ENCODE results near the gene ADAMTS14.

Gene ADAMTS14

DNA sequence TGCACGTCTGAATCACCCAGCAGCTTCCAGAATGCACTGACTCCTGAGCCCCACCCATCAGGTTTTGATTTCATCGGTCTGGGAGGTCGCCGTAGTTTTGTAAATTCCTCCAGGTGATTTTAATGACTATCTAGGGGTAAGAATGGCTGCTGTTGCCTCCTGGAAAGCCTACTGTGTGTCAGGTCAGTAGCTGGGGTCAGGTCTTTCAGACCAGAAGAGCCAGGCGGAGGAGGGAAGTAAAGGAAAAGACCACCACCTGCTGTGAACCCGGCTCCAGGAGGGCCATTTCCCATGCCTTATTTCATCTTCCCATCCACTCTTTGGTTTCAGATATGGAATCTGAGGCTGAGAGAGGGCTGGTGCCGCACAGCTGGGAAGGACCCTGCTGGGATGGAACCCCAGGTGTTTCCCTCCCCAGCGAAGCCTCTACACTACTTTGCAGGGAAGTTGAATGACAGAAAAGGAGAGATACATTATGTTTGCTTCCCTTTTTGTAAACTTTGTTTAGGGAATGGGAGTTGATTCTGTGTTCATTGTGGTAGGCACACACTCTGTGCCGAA, 19.8 kb downstream of the ADAMTS14 start:
- no peak for DNase-seq (ENCODE audit: low read depth)

DNA sequence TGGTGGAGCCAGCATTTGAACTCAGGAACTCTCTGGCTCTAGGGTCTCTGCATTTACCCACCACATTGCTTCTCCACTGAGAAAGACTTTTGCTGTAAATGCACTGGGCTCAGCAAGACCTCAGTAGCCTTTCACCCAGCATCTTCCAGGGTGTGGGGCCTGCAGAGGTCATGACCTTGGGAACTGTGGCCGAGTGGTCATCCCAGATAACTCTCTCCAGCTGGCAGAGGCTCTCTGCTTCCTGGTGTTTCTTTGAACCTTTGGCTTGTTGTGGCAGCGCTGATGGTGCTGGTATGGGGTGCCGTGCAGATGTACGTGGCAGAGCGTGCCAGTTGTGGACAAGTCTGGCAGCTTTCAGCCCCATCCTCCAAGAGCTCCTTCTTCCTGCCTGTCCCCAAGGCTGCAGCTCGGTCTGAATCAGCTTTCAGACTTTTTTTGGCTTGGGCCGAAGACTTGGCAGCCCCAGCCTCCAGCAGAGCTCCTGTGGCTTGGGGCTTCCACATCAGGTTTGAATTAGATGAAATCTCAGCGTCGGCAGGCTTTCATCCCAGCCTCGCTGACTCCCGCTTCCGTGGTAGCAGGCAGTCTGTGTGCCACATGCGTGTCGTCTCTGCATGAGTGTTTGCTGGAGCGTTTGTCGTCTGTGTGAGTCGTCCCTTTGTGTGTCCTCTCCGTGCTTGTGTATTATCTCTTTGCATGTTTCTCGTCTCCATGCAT, 21.5 kb downstream of the ADAMTS14 start:
- no peak for DNase-seq (ENCODE audit: low read depth)

DNA sequence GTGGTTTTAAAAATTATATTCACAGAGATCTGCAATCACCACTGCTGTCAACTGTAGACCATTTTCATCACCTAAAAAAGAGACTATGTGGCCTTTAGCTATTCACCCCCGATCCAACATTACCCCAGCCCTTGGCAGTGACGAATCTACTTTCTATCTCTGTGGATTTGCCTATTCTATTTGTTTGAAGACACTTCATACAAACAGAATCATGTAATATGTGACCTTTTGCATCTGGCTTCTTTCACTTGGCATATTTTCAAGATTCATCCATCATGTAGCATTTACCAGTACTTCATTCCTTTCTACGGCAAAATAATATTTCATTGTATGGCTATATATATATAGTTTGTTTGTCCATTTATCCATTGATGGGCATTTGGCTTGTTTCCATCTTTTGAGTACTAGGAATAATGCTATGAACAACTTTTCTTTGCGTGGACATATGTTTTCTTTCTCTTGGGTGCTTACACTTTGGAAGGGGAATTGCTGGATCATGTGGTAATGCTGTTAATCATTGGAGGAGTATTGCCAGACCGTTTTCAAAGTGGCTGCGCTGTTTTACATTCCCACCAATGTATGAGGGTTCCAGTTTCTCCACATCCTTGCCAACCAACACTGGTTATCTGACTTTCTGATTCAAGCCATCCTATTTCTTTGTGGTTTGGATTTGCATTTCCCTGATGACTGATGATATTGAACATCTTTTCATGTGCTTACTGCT, 22.3 kb downstream of the ADAMTS14 start:
- DNase-seq (ENCODE audit: low read depth), result no peak

DNA sequence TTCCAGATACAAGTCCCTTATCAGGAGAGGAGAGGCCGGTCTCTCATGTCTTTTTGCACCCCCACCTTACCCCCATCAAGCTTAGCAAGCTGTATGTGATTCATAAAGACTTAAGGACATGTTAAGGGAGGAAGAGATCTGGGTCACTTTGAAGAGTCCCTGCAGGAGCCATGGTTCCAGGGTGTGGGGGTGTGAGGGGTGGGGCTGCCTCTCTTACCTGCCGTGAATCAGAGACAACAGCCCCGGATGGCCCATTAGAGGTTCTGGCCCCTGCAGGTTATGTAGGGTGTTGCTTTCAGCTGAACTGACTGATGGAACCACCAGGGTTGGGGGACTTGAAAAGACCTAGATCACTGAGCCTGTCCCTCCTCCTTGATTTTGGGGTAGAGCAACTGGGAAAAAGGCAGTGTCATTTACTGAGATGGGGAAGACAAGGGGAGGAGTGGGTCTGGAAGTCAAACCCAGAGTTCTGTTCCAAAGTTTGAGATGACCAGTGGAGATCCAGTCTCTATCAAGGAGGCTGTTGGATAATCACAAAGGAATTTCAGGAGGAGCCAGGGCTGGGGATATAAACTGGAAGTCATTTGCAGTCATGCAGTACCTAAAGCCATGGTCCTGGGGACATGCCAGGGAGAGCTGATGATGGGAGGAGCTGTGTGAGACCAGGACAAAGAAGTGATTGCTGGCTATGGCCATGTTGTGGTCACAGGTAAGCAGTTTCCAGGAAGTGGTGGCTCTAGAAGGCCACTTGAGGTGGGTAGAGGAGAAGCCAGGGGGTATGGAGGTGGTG, 23.1 kb downstream of the ADAMTS14 start:
- DNase-seq (ENCODE audit: low read depth), result no peak

DNA sequence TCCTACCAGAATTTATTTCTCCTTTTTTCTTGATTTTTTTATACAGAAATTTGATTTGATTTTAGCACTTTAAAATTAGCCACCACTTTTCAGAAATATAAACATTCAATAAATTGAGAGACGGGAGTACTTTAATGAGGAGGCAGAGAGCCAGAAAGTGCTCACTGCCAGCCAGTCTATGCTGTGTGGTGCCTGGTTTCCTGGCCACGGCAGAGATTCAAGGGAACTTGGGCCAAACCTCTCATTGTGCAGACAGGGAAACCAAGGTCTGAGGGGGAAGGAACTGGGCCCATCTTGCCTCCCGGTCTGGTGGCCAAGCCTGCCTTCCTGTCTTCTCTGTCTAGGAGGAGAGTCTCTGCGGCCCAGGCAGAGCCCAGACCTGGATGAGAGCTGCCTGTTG, 25.9 kb downstream of the ADAMTS14 start:
- DNase-seq (ENCODE audit: low read depth), result no peak

DNA sequence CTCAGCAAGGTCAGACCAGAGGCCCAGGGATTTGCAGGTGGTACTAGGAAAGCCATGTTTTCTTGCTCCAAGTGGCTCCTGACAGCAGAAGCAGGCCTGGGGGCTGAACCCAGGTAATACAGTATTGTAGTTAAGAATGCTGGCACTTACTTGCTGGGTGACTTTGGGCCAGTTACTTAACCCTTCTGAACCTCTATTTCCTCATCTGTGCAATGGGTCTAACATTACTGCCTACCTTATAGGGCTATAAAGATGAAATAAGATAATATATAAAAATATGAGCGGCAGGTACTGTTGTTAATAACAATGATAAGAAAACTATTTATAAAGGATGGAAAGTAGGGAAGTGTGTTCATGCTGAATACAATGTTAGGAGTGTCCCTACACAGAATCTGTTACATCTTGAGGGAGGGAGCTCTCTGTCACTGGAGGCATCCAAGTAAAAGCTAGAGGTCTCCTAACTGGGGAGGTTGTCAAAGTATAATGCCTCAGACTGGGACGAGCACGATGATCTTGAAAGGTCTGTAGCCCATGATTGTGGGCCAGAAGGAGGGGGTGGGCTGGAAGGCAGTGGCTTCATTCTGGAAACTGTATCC, 26.9 kb downstream of the ADAMTS14 start:
- DNase-seq (ENCODE audit: low read depth), result no peak

DNA sequence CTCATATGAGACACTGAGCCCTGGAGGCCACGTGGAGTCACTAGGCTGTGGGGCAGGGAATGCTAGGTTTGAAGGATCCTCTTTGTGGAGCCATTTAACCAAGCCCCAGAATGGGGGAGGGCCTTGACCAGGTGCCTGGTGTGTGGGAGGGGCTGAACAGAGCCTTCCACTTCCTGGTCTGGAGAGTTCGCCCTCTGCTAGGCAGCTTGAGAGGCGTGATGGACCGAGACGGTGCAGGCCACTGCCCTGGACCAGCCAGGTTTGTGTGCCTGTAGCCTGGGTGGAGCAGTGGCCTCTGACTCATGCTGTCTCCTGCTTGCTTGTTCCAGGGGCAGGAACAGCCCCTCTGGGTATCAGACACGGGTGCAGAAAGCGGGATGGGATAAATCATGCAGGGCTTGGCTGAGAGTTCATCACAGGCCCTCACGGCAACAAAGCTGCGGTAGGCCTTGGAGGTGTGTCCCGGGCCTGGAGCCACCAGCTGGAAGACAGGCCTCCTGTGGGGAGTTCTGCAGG, 27.4 kb downstream of the ADAMTS14 start:
- no peak for DNase-seq (ENCODE audit: low read depth)

DNA sequence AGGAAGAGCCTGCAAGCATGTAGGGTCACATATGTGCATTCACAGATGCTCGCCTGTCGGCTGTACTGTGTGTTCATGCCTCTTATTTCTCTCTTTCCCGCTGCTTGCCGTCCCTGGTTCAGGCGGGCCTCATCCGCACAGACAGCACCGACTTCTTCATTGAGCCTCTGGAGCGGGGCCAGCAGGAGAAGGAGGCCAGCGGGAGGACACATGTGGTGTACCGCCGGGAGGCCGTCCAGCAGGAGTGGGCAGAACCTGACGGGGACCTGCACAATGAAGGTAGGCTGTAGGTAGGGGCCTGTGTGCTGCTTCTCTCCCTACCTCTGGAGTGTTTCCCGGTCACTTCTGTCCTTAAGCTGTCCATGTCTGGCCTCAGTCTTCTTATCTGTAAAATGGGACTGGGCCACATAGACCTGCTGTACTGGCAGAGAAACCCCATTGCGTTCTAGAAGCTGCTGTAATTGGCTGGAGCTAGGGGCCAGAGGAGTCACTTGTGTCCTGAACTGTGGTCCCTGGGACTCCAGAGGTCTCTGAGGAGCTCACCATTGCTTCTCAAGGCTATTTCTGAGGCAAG, 30.0 kb downstream of the ADAMTS14 start:
- DNase-seq (ENCODE audit: low read depth), result no peak

DNA sequence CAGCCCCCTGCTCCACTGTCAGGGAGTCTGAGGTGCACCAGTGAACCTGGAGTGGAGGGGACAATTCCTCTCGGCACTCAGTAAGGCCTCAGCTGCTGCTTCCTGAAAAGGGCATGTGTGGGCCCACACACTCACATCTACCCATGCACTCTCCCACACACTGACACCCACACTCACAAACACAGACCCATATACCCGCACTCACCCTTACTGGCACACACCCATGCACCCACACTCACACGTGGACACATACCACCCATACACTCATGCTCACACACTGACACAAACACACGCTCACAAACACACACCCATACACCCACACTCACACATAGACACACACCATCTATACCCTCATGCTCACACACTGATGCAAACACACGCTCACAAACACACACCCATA, 31.9 kb downstream of the ADAMTS14 start:
- DNase-seq (ENCODE audit: low read depth), result no peak

DNA sequence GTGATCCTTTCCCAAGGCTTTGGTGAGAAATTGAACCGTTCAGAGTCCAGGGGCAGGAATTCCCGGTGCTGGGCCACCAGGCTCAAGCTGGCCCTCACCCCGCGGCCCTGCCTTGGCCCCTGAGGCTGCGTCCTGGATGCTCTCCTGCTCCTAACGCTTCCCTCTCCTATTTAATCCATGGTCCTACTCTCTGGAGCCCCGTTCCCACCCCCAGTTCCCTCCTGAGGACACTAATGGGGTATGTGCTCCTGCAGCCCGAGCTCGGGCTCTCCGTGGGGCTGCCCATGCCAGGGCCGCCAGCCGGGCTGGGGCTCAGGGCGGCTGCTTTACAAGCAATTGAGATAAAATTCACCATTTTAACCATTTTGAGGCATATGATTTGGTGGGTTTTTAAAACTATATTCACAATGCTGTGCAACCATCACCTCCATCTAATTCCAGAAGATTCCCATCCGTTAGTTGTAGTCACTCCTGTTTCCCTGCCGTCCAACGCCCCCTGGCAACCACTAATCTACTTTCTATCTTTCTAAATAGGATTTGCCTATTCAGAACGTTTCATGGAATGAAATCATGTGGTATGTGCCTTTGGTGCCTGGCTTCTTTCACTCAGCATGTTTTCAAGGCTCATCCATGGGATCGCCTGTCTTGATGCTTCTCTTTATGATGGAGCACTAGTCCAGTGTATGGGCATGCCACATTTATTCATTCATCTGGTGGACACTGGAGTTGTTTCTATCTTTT, 33.0 kb downstream of the ADAMTS14 start:
- no peak for DNase-seq (ENCODE audit: low read depth)

DNA sequence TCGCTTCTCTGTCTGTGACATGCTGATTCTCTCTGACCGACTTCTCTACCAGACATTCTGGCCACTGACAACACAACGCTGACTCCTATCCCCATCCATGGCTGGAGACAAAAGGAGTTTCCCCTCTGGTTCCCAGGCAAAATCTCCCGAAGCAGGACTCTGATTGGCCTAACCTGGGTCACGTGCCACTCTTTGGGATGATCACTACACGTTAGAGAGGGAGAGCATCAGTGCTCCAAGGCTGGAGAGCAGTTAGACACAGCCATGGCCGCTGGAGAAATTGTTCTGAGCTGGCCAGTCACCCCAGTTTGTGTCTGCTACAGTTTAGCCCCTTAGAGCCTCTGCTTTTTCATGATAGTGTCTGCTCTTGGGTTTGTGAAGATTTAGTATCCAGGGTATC, 38.9 kb downstream of the ADAMTS14 start:
- no peak for DNase-seq (ENCODE audit: low read depth)

DNA sequence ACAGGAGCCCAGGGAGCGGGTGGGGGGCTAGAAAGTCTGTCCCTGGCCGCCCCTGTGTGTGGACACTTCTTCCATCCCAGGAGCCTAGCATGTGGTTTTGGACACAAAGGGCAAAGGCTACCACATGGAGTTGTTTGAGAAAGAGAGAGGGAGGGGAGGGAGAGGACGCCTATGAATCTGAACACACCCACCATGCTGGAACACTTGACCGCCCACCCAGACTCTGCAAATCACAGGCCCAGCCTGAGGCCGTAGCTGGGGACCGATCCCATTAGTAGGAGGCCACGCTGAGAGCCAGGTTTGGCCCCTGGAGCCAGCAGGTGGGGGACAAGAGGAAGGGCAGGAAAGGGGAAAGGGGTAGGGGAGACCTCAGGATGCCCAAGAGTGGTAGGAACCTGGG, 39.6 kb downstream of the ADAMTS14 start:
- no peak for DNase-seq (ENCODE audit: low read depth)

DNA sequence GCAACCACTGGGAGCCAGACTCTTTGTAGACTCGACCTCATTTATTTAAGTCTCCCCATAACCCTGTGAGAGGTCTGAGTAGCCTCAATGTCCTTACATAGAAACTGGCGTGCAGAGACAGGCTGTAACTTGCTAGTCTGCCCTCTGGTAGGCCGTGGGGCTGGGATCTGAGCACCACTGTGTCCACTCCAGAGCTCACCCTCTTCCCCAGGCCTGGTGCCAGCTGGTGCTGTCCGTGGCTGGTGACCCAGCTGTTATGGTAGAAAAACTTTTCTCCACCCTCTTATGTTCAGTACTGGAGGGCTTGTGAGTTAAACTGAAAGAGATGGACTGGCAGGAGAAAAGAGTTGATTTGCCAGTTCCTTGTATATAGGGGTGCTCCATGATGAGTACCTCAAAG, 41.9 kb downstream of the ADAMTS14 start:
- DNase-seq (ENCODE audit: low read depth), result no peak

DNA sequence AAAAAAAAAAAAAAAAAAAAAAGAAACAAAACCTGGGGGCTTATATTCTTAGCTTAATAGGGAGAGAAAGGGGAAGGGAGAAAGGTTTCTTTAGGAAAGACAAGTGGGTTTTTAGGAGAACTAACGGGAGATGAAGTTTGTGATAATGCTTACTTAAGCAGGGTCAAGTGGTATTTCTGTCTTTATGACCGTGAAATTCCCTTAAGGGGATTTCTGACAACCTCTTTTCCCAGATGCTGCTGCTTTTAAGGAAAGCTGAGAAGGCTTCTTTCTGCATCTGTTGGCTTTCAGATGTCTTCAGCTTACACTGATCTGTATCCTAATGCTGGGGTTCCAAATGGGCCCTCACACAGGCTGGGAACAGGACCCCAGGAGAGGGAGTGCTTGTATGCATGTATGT, 42.6 kb downstream of the ADAMTS14 start:
- no peak for DNase-seq (ENCODE audit: low read depth)

DNA sequence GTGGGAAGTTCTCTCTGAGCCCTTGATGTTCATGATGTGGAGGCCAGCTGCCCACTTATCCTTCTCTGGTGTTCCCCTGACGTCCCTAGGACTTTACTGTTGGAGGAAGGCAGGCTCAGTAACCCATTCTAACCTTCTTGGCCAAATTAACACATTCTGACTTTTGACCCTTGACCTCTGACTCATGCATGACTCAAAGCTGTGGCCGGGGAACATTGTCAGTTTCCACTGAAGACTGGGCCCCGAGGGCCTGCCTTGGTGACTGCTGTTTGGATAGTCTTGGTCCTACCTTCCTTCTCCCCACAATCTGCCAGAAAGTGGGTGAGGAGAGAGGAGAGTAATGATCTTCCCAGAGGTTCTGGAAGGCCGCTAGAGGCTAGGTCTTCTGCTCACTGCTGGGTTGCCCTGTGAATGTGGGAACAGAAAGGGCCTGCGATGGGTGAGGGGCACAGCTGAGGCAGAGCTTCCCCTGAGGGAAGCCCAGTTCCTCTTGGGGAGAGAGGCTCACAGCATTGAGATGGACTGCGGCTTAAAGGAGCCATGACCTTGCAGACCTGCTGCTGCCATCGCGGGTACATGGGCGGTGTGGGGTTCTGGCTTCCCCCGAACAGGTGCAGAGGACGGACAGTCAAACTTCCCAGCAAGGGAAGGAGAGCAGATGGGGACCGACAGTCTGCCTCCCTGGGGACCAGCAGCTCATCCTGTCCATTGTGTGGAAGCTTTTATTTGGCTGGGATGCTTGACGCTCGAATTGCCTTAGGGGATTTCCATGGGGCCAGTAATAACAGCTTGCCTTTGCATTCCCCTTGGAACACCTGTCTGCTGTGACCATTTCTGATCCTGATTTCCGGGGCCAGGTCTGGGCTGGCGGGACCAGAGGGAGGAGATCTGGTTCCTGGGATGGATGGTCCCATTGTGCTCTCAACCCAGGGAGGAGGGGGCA, 43.8 kb downstream of the ADAMTS14 start:
- no peak for DNase-seq (ENCODE audit: low read depth)

DNA sequence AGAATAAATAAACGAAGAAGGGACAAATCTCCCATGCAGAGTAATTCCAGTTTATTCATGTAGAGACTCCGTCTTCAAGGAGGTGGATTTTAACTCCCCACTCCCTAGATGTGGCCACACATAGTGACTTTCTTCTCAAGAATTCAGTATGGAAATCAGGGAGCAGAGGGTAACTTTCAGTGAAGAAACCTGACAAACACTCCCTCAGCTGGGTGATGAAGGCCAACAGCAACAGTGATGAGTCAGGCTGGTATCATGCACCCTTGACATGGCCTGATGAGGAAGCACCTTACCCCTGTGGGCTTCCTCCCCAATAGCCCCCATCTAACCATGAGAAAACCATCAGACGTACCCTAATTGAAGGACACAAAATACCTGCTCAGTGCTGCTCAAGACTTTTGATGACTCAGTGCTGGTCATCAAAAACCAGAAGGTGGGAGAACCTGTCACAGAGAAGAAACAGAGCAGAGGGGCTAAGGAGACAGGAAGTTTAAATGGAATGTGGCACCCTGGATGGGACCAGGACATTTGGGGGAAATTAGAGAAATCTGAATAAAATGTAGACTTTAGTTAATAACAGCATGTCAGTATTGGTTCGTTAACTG, 50.6 kb downstream of the ADAMTS14 start:
- no peak for DNase-seq (ENCODE audit: low read depth)

DNA sequence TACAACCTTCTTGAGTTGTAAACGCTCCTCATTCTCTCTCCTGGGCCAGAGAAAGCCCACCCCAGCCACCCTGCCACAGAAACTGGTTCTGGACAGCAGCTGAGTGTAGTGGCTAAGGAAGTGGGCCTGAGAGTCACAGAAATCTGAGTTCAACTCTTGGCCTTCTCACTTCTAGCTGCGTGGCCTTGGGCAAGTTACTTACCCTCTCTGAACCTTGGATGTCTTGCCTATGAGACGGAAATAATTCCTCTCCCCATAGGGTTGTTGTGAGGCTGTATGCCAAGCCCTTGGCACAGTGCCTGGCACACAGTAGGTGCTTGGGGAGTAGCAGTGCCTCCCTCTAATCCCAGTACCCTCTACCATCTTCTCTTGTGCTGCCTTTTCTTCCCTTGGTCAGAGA, 51.5 kb downstream of the ADAMTS14 start:
- DNase-seq (ENCODE audit: low read depth), result no peak

DNA sequence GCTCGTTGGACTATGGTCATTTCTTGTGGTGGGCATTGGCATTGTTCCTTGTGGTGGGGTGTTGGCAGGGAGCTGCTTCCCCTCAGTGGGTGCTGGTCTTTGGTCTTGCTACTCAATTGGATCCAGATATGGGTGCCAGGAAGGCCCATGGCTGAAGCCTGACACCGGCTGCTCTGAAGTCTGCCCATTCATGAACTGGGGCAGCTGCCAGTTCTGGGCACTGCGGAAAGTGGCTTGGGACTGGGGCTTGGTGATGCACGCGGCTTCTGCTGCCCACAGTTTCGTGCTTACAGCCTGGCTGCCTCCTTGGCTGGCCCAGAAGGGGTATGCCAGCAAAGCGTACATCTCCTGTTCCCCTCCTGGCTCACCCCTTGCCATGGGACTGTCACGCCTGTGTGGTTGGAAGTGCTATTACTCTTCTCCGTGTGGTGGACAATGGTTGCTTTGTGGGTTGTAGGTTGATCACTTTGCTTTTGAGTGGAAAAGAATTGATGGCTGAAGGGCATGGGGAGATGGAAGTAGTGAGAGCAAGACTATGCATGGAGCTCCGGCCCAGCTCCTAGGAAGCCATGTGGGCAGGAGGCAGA, 54.7 kb downstream of the ADAMTS14 start:
- DNase-seq (ENCODE audit: low read depth), result no peak

DNA sequence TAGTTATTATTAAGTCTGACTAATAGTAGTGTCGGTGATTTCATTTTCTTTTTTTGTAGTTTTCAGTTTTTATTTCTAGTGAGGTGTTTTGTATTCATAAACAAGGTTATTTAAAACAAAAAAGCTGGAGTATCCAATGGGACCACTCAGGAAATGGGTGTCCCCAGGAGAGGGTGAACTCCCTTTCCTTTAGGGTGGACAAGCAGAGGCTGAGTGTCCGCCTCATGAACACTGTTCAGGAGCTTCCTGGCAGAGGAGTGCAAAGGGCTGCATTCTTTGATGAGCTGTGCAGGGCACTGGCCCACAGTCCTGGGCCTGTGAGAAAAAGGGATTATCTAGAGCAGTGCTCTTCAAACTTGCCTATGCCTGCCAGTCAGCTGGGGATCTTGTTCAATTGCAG, 56.0 kb downstream of the ADAMTS14 start:
- DNase-seq (ENCODE audit: low read depth), result no peak

All from activated T-cell treated with anti-CD3 and anti-CD28 coated beads for 24 hours (primary cell).